HG02943 (cell line): ENCODE data around the gene NPPA.
A peak's percentile ranks its signal among the peaks of the same experiment; 100 is the strongest.
"Not testable (repeated sequence)": the region's sequence is repeated elsewhere in the genome, so short reads cannot be mapped to it uniquely, and the experiment has no call there.

Experiments
- ATAC-seq: cut with Tn5 transposase; IDR thresholded peaks from one replicate; pipeline ENCODE4 v1.9.1; 2021; ENCODE audit warnings: mild to moderate bottlenecking, low read depth, moderate library complexity; ENCODE audit not compliant: unreplicated experiment

NPPA gene

GRCh38 chr1:11822091-11822490 is 25.5 kb downstream of the NPPA start:
- ATAC-seq: no peak

DNA sequence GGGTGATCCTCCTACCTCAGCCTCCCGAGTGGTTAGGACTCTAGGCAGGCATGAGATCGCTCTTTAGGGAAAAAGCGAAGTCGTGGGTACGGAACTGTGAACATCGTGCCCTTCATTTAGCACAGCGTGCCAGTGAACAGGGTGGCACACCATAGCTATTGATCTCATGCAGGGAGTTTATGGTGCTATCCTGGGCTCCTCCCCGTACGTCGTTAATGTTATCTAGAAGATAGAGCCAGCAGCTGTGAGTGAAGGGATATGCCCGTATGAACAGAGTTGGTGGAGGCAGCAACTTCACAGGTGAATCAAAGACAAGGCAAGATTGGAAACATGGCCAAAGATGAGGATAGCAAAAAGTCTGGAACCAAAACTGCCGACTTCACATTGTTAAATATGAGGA is 30.4 kb downstream of the NPPA start:
- ATAC-seq: no peak

GRCh38 chr1:11813021-11813420 is 34.6 kb downstream of the NPPA start:
- no peak for ATAC-seq

GRCh38 chr1:11807133-11807532 is 40.5 kb downstream of the NPPA start:
- no peak for ATAC-seq

GRCh38 chr1:11806307-11806936 is 41.2 kb downstream of the NPPA start:
- ATAC-seq: peak; percentile 45

- ATAC-seq: peak; percentile 90
These were observed 41.9 kb downstream of the NPPA start, which contains the start of the genes CLCN6 and MTHFR for GRCh38 chr1:11805422-11806306. CLCN6 (plus strand) TSS chr1:11806191; CDS start chr1:11806263, 72 bp downstream. MTHFR (minus strand) TSS chr1:11805964; CDS start chr1:11803116, 2,848 bp downstream.

- no peak for ATAC-seq
These were observed 42.7 kb downstream of the NPPA start for GRCh38 chr1:11804666-11805421.

DNA sequence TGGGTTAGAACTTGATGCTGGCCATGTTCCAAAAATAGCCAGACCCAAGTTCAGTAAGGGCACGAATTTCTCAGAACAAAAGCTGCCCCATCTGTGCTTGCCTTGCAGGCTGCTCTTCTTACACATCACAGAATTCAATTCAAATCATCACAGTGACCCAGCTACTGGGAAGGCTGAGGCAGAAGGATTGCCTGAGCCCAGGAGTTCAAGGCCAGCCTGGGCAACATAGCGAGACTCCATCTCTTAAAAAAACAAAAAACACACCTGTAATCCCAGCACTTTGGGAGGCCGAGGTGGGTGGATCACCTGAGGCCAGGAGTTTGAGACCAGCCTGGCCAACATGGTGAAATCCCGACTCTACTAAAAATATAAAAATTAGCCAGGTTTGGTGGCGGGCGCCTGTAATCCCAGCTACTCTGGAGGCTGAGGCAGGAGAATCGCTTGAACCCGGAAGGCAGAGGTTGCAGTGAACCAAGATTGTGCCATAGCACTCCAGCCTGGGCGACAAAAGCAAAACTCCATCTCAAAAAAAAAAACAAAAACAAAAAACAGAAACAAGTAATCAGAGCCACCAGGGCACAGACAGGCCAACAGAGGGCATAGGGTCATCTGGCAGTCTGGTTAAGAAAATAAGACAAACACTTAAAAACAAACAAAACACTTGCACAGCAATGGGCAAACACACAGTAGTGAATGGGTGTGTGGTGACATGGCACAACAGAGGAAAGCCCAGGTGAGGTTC is 43.5 kb downstream of the NPPA start:
- not testable (repeated sequence) for ATAC-seq

DNA sequence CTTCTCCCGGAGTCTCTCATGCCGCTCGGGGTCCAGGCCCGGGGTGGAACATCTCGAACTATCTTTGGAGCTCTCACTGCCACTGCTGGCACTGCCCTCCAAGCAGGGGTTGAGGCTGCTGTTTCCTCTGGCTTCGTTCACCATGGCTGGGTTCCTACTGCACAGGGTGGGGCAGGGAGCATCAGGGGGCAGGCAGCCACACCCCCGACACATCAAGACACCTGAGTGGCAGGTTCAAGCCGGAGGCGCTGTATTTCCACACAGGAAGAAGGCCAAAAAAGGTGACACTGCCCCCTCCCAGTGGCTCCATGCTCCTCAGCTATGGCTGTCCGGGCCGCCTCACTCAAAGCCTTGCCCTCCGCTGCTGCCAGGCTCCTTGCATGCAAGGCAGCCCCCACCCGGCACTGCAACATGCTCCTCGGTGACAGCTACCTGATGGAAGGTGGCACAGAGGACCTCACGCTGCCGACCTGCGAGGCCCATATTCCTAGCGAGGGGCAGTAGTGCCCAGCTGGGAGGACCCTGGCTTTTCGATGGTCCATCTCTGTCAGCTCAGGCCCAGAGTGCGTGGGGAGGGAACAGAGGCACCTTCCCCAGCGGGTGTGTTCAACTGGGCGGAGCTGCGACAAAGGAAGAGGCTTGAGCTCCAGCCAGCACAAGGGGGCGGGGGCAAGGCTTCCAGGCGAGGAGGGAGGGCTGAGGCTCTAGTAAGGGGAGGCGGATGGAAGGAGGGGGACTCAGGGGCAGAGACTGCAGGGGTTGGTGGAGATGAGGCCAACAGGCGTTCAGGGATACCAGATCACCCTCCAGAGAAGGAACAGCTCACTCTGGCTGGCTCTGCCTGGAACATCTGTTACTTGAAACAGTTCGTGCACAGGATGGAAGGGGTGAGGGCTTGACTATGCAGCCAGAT is 44.4 kb downstream of the NPPA start:
- ATAC-seq: no peak

DNA sequence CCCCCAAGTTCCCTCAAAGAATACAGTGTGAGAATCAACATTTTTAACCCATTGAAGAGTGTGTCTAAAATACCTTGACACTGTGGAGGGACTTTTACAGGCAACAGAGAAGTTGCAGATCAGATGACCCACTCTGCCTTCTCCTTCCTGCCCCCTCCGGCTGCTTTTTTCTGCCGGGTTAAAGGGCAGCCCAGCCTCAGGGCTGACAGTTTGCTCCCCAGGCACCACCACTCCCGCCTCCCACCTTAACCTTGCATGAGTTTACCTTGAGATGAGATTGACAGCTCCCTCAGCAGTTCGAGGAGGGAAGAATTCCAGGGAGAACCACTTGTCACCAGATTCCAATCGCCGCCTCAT is 45.0 kb downstream of the NPPA start:
- no peak for ATAC-seq

- ATAC-seq: no peak
These were observed 46.7 kb downstream of the NPPA start for GRCh38 chr1:11800756-11801433.

GRCh38 chr1:11800391-11800755 is 47.2 kb downstream of the NPPA start:
- ATAC-seq: no peak

DNA sequence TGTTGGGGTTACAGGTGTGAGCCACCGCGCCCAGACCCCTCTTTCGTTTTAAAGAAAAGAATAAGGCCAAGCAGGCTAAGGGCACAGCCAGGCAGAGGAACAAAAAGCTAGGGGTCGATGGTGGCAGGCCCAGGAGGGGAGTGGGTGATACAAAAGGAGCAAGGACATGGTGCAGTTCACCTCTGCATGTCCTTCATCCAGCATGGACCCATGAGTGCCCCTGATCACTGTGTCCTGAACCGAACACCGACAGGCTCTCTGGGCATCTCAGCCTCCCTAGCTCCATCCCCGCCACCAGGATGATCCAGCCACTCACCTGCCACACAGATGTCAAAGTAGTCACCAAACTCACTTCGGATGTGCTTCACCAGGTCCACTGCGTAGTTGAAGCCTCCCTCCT is 47.7 kb downstream of the NPPA start:
- no peak for ATAC-seq

DNA sequence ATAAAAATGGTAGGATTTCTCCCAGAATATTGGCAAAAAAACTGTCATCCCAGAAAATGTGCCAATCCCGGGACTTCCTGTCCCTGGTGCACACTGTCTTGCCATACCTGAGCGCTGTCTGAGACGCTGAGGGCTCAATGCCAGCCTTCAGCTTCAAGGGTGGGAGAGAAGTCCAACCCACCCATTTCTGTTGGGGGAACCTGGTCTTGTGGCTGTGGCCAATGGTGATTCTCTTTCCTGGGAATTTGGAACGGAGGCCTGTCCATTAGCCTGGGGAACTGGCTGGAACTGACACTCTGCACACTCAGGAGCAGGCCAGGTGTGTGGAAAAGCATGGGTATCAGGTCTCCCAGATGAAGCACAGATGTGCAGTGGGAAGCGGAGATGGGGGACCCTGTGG is 48.5 kb downstream of the NPPA start:
- no peak for ATAC-seq

DNA sequence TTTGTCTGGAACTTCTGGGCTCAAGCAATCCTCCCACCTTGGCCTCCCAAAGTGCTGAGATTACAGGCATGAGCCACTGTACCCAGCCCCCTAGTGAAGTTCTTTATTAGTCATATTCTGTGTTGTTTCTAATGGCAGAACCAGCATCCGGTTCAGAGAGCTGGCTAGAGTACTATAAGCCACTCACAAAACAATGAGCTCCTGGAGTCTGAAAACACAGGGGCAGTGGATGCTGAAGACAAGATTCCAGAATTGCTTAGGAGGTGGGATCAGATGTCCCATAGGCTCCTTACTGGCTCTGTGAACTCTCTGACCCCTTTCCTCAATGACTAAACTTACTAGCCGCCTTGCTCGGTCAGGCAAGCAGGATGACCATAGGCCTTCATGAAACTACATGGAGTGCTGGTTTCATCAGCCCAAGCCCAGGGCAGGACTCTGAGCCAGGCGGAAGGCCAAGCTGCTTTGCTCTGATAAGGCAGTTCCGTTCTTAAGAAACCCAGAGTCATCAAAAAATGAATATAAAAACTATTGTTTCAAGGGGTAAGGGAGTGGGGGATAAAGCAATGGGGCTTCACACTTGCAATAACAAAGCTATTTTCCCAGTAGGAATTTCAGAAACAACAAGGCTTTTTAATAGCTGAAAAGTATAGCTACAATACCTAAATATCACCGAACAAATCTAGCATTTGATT is 49.9 kb downstream of the NPPA start:
- ATAC-seq: no peak

DNA sequence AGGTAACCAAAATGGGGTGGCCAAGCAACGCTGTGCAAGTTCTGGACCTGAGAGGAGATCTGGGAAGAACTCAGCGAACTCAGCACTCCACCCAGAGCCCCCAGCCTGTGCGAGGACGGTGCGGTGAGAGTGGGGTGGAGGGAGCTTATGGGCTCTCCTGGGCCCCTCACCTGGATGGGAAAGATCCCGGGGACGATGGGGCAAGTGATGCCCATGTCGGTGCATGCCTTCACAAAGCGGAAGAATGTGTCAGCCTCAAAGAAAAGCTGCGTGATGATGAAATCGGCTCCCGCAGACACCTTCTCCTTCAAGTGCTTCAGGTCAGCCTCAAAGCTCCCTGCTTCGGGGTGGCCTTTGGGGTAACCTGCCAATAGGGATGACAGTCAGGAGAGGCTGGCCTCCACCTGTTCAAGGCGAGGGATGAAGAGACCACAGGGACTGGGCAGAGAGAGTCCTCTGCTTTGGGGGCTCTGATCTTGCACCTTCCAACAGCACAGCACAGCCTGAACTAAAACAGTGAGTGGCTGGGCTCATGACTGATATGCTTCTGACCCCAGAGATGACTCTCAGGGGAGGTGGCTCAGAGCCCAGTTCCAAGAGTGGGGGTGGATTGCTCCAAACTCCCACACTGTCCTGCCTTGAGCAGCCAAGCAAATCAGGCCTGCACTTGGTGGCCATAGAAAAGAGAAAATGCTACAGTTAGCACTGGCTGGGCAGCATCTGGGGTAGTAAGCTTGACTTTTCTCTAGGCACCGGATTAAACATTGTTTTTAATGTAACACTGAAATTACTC is 51.4 kb downstream of the NPPA start:
- ATAC-seq: no peak
